Uterus (tissue), 2 donors: Measurements from ENCODE around the gene GJA1.

ENCODE experiments used
- POLR2A ChIP-seq, 2 donors: fragments of 450-650 bp; IDR thresholded peaks; one replicate each; pipeline ENCODE4 v1.6.1; 2016; ENCODE audit warnings: antibody characterized with exemption in 2 of 2, mild to moderate bottlenecking in 1 of 2, moderate library complexity in 1 of 2
- TF ChIP-seq, protein P1 (sequence below), 4 experiments: fragments of 200-600 bp in 2 of 4; fragments of 450-650 bp in 2 of 4; sonication (generic) in 2 of 4; IDR thresholded peaks; one replicate each; pipeline ENCODE4 v1.5.1; 2016 to 2019; ENCODE audit warnings: antibody characterized with exemption in 4 of 4, mild to moderate bottlenecking in 2 of 4, moderate library complexity in 1 of 4

DNA sequence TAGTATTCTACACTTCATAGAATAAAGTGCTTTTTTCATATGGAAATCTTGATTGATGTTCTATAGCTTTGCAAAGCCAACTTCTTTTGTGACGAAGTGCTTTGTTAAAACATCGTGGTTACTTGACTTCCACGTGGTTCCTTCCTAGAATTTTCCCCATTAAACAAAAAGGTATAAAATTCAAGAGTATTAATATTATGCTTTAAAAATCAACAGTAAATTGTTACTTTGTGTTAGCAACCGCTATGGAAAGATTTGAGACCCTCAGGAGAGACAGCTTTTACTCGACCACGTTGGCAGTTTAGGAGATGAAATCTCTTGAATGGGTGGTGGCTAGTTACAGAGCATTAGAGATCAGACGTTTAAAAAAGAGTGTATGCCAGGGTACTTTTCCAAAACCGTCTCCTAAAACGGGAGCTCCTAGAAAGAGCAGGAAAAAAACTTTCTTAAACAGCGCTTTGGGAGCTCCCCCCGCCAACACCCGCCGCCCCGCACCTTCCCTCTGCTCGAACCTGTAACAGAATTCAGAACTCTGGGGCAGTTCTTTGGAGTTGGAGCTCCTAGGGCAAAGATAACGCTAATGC lies 920 bp downstream of the GJA1 start:
- TF ChIP-seq POLR2A (IDR thresholded peaks at IDR 0.05): no peak
- TF ChIP-seq, protein P1, sequence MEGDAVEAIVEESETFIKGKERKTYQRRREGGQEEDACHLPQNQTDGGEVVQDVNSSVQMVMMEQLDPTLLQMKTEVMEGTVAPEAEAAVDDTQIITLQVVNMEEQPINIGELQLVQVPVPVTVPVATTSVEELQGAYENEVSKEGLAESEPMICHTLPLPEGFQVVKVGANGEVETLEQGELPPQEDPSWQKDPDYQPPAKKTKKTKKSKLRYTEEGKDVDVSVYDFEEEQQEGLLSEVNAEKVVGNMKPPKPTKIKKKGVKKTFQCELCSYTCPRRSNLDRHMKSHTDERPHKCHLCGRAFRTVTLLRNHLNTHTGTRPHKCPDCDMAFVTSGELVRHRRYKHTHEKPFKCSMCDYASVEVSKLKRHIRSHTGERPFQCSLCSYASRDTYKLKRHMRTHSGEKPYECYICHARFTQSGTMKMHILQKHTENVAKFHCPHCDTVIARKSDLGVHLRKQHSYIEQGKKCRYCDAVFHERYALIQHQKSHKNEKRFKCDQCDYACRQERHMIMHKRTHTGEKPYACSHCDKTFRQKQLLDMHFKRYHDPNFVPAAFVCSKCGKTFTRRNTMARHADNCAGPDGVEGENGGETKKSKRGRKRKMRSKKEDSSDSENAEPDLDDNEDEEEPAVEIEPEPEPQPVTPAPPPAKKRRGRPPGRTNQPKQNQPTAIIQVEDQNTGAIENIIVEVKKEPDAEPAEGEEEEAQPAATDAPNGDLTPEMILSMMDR (IDR thresholded peaks at IDR 0.05): no peak
